Forelimb muscle (tissue), 1 donor: ENCODE measurements around the gene PABPN1L. TPM values are rescaled to one million over a fixed set of nuclear protein-coding genes. Genes with fewer than 3 reads are reported as not detected.
"Not testable (repeated sequence)": the region's sequence is repeated elsewhere in the genome, so short reads cannot be mapped to it uniquely, and the experiment has no call there.

Source experiments
- DNase-seq: peaks from one replicate; pipeline ENCODE4 v3.0.0-alpha.2; 2013; ENCODE audit warnings: low read depth
- polyA plus RNA-seq: library from polyadenylated mRNA; unstranded; fragments of 120-200 nt; gene quantifications from one replicate; pipeline ENCODE4 v1.2.1, GENCODE V29; 2013; ENCODE audit not compliant: insufficient read length

PABPN1L gene
- polyA plus RNA-seq, 1 donor = 0.11 TPM

- DNase-seq = no peak
Measured at GRCh38 chr16:88901718-88902337, 35.4 kb upstream of the PABPN1L start.

GRCh38 chr16:88900662-88901052 is 34.2 kb upstream of the PABPN1L start:
- DNase-seq = no peak

- no peak for DNase-seq
Measured at GRCh38 chr16:88899901-88900661, 33.6 kb upstream of the PABPN1L start.

GRCh38 chr16:88897696-88898425 is 31.4 kb upstream of the PABPN1L start:
- DNase-seq = no peak

GRCh38 chr16:88896238-88897070 is 30.0 kb upstream of the PABPN1L start:
- no peak for DNase-seq

GRCh38 chr16:88895335-88895734 is 28.9 kb upstream of the PABPN1L start:
- DNase-seq = no peak

- DNase-seq = no peak
Measured at GRCh38 chr16:88894681-88895300, 28.3 kb upstream of the PABPN1L start.

- DNase-seq = not testable (repeated sequence)
Measured at GRCh38 chr16:88894266-88894665, 27.8 kb upstream of the PABPN1L start.

GRCh38 chr16:88893127-88893968 is 26.9 kb upstream of the PABPN1L start:
- DNase-seq = no peak

GRCh38 chr16:88892065-88892464 is 25.6 kb upstream of the PABPN1L start:
- no peak for DNase-seq

GRCh38 chr16:88891083-88891482 is 24.6 kb upstream of the PABPN1L start:
- no peak for DNase-seq

GRCh38 chr16:88889702-88890352 is 23.4 kb upstream of the PABPN1L start:
- not testable (repeated sequence) for DNase-seq

GRCh38 chr16:88888461-88889387 is 22.3 kb upstream of the PABPN1L start:
- no peak for DNase-seq

- no peak for DNase-seq
Measured at GRCh38 chr16:88888057-88888456, 21.6 kb upstream of the PABPN1L start.

GRCh38 chr16:88886845-88887521 is 20.5 kb upstream of the PABPN1L start:
- DNase-seq = peak; percentile 59

- no peak for DNase-seq
Measured at GRCh38 chr16:88886420-88886844, 20.0 kb upstream of the PABPN1L start.

- DNase-seq = no peak
Measured at GRCh38 chr16:88885693-88886280, 19.3 kb upstream of the PABPN1L start.
